GM12801 (cell line): ENCODE measurements around the gene FNDC3A.

Source experiments
- TF ChIP-seq, protein P1 (sequence below): IDR thresholded peaks from one replicate; pipeline ENCODE4 v1.5.1; 2011; ENCODE audit warnings: control low read depth; ENCODE audit not compliant: insufficient read length; ENCODE audit errors: extremely low read depth

Gene FNDC3A

DNA sequence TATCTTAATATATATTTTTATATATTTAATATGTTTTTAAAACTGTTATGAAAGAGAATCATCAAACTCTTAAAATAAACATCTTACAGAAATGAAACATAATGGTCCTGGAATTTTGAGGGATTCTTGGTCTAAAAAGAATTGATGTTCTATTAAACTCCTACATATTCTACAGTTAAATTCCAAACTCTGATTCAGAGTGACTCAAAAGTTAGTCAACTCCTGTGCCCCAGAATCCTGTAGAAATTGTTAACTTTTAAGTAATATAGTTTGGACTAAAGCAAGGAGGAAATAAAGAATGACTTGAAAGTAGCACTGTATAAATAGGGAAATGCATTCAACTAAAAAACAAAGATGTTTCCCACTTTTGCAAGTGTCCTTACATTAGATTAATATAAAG is 47.7 kb downstream of the FNDC3A start:
- TF ChIP-seq, protein P1, sequence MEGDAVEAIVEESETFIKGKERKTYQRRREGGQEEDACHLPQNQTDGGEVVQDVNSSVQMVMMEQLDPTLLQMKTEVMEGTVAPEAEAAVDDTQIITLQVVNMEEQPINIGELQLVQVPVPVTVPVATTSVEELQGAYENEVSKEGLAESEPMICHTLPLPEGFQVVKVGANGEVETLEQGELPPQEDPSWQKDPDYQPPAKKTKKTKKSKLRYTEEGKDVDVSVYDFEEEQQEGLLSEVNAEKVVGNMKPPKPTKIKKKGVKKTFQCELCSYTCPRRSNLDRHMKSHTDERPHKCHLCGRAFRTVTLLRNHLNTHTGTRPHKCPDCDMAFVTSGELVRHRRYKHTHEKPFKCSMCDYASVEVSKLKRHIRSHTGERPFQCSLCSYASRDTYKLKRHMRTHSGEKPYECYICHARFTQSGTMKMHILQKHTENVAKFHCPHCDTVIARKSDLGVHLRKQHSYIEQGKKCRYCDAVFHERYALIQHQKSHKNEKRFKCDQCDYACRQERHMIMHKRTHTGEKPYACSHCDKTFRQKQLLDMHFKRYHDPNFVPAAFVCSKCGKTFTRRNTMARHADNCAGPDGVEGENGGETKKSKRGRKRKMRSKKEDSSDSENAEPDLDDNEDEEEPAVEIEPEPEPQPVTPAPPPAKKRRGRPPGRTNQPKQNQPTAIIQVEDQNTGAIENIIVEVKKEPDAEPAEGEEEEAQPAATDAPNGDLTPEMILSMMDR: no peak

DNA sequence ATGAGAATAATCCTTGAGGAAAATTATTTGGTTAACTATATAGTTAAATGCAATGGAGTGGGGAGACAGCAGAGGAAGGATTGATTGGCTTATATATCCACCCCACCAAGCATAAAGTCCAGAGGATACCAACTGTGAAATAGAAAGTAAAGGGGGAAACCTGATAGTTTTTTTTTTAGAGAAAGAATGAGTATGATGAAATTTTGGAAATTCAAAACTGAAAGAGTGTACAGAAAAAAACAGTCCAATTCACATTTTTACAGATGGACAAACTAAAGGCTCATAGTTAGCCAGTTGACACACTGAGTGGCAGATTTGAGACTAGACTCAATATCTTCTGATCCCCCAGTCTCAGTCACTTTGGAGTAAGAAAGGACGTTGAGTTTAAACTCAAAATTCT is 51.1 kb downstream of the FNDC3A start:
- TF ChIP-seq, protein P1: no peak

DNA sequence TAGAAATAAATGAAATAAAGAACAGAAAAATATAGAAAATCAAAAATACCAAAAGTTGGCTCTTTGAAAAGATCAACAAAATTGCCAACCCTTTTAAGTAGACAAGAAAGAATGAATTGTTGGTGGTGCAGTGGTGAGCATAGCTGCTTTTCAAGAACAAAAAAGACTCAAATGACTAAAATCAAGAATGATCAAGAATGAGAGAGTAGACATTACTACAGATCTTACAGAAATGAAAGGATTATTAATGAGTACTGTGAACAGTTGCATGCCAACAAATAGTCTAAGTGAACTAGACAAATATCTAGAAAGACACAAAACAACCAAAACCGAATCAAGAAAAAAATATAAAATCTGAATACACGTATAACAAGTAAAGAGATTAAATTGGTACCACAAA is 53.9 kb downstream of the FNDC3A start:
- TF ChIP-seq, protein P1: no peak

DNA sequence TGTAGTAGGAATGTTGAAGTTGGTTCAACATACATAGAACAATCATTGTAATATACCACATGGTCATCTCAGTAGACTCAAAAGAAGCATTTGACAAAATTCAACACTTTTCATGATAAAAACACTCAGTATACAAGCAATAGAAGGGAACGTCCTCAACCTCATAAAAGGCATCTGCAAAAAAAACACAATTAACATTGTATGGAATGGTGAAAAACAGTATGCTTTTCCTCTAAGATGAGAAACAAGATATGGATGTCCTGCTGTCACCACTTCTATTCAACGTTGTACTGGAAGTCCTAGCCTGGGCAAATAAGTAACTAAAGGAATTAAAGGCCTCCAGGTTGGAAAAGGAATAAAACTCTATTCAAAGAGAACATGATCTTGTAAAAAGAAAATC is 54.5 kb downstream of the FNDC3A start:
- TF ChIP-seq, protein P1: no peak

DNA sequence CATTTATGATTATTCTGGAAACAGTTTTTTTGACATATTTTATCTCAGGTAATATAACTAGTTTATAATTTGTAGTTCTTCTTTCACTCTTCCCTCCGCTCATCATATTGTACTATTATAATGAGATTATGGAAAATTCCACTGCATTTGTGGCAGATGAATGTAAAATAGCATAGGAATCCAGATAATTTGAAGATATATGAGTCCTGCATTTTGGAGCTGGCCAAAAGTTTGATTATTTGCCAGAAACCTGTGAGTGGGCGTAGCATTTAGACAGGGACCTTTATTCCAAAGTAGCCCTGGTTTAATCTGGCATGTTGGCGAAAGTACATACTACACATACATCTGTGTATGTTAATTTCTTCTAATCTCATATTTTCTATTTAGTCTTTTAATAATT is 65.2 kb downstream of the FNDC3A start:
- TF ChIP-seq, protein P1: no peak

DNA sequence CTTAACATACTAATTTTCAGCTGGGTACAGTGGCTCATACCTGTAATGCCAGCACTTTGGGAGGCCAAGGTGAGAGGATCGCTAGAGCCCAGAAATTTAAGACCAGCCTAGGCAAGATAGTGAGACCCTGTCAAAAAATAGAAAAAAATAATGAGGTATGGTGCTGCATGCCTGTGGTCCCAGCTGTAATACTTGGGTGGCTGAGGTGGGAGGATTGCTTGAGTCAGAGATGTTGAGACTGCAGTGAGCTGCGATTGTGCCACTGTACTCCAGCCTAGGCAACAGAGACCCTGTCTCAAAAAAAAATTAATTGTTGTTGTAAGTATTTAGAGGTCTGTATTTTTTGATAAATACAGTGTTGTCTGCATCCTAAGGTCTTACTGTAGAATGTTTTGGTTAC is 66.8 kb downstream of the FNDC3A start:
- TF ChIP-seq, protein P1: no peak

DNA sequence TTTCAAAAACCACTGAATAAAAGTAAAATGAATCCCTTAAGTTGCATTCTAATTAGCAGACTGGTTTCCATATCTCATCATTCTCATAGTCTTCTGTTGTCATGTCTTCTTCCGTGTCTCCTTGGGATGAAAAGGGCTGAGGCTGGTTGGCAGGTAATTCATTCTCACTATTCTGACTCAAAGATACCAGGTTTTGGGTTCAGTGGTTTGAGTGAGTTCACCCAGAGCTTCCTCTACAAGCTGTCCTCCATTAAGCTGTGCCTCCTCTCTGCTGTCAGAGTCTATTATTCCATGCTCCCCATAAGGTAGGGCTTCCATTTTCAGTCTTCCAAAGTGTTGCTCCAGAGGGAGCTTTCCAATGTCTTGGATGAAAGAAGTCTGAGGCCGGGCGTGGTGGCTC is 68.3 kb downstream of the FNDC3A start:
- TF ChIP-seq, protein P1: no peak

DNA sequence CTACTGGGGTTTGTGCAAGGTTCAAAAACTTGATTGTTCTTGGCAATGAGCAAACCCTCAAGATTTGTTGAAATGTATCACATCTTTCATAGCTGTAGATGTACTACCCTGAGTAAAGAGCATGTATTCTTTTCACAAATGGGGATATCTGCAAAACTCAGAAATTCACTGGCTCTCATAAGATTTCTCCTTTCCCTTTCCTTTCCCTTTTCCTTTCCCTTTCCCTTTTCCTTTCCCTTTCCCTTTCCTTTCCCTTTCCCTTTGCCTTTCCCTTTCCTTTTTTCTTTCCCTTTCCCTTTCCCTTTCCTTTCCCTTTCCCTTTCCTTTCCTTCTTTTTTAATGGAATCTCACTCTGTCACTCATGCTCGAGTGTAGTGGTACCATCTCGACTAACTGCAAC is 69.1 kb downstream of the FNDC3A start:
- TF ChIP-seq, protein P1: no peak
